ENCODE measurements around the gene GPR132. TPM values are rescaled to one million over a fixed set of nuclear protein-coding genes. Genes with fewer than 3 reads are reported as not detected.

The GPR132 gene
- total and polyA plus RNA-seq, 9 of the 15 experiments (the other 6 are each of a cell fraction or from before 2014, with no cell fraction given), result 0.01 to 1.1 (median 0.25) TPM; not detected in 1

DNA sequence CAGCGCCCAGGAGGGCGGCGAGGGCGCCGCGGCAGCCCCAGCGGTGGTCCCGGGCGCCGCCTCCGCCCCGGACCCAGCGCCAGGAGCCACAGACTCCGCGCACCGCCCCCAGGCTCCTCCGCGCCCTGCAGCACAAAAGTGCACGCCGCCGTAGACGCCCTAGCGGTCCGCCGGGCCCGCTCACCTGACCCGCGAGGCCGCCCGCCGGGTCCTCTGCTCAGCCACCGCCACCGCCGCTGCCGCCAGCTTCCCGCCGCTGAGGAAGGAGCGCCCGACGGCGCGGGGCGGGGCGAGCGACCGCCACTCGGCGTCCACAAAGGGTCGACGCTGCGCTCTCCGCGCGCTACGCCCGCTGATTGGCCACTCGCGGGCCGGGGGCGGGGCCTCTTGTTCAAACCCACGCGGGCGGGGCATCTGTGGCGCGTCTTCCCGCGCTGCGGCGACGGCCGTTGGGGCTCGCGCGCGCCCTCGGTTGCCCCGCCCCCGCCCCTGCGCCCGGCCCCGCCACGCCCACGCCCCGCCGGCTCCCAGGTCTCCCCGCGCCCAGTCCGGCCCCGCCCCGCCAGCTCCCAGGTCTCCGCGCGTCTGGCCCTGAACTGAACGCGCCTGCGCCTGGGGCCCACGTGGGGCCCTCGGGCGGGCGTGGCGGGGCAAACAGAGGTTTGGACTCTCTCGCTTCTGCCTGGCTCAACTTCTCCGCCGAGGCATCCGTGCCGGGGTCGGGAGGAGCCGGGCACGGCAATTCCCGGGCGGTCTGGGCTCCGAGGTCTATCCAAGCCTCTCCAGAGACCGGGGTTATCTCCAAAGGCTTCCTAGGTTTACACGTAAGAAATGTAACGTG, 44.2 kb downstream of the GPR132 start, which contains the start of gene CDCA4 (continued):
- TF ChIP-seq MEF2D (tag; conservative IDR thresholded peaks at IDR 0.05; ENCODE audit: low read depth) (no peak), ADNP (tag; IDR thresholded peaks at IDR 0.05) (no peak), BDP1 (IDR thresholded peaks at IDR 0.05; ENCODE audit: insufficient read depth, insufficient read length) (no peak), EZH2 (IDR thresholded peaks at IDR 0.05; ENCODE audit: borderline replicate concordance, low read depth, low read length) (no peak), ZNF212 (CRISPR knock-in tag; IDR thresholded peaks at IDR 0.05) (no peak), EP400 (IDR thresholded peaks at IDR 0.05) (peak; percentile 83; the same call in 1 of the 2 replicates), MAFF (IDR thresholded peaks at IDR 0.05; ENCODE audit: low read length) (no peak), ZNF696 (CRISPR knock-in tag; conservative IDR thresholded peaks at IDR 0.05) (no peak), MAFK (IDR thresholded peaks at IDR 0.05; ENCODE audit: low read length) (no peak), ZNF354B (CRISPR knock-in tag; IDR thresholded peaks at IDR 0.05) (no peak), GATAD2A (IDR thresholded peaks at IDR 0.05) (no peak), ZSCAN29 (IDR thresholded peaks at IDR 0.05) (no peak), TAF1 (IDR thresholded peaks at IDR 0.05; ENCODE audit: control insufficient read depth, extremely low read depth, insufficient read depth, low read length, severe bottlenecking) (peak; percentile 64), HCFC1 (IDR thresholded peaks at IDR 0.05; ENCODE audit: low read depth, low read length) (peak; percentile 24; the same call in 1 of the 2 replicates), CBX5 (IDR thresholded peaks at IDR 0.05; ENCODE audit: borderline replicate concordance, low read depth) (no peak), ZNF408 (CRISPR knock-in tag; IDR thresholded peaks at IDR 0.05; ENCODE audit: low read depth) (no peak)
- TF ChIP-seq, protein P1, sequence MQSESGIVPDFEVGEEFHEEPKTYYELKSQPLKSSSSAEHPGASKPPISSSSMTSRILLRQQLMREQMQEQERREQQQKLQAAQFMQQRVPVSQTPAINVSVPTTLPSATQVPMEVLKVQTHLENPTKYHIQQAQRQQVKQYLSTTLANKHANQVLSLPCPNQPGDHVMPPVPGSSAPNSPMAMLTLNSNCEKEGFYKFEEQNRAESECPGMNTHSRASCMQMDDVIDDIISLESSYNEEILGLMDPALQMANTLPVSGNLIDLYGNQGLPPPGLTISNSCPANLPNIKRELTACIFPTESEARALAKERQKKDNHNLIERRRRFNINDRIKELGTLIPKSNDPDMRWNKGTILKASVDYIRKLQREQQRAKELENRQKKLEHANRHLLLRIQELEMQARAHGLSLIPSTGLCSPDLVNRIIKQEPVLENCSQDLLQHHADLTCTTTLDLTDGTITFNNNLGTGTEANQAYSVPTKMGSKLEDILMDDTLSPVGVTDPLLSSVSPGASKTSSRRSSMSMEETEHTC (IDR thresholded peaks at IDR 0.05), result no peak
- TF ChIP-seq, protein P2, sequence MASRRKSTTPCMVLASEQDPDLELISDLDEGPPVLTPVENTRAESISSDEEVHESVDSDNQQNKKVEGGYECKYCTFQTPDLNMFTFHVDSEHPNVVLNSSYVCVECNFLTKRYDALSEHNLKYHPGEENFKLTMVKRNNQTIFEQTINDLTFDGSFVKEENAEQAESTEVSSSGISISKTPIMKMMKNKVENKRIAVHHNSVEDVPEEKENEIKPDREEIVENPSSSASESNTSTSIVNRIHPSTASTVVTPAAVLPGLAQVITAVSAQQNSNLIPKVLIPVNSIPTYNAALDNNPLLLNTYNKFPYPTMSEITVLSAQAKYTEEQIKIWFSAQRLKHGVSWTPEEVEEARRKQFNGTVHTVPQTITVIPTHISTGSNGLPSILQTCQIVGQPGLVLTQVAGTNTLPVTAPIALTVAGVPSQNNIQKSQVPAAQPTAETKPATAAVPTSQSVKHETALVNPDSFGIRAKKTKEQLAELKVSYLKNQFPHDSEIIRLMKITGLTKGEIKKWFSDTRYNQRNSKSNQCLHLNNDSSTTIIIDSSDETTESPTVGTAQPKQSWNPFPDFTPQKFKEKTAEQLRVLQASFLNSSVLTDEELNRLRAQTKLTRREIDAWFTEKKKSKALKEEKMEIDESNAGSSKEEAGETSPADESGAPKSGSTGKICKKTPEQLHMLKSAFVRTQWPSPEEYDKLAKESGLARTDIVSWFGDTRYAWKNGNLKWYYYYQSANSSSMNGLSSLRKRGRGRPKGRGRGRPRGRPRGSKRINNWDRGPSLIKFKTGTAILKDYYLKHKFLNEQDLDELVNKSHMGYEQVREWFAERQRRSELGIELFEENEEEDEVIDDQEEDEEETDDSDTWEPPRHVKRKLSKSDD (conservative IDR thresholded peaks at IDR 0.05; ENCODE audit: low read length), result no peak
- TF ChIP-seq, protein P3, sequence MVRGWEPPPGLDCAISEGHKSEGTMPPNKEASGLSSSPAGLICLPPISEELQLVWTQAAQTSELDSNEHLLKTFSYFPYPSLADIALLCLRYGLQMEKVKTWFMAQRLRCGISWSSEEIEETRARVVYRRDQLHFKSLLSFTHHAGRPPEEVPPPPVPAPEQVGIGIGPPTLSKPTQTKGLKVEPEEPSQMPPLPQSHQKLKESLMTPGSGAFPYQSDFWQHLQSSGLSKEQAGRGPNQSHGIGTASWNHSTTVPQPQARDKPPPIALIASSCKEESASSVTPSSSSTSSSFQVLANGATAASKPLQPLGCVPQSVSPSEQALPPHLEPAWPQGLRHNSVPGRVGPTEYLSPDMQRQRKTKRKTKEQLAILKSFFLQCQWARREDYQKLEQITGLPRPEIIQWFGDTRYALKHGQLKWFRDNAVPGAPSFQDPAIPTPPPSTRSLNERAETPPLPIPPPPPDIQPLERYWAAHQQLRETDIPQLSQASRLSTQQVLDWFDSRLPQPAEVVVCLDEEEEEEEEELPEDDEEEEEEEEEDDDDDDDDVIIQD (CRISPR knock-in tag; IDR thresholded peaks at IDR 0.05), result no peak
- TF ChIP-seq, protein P4, sequence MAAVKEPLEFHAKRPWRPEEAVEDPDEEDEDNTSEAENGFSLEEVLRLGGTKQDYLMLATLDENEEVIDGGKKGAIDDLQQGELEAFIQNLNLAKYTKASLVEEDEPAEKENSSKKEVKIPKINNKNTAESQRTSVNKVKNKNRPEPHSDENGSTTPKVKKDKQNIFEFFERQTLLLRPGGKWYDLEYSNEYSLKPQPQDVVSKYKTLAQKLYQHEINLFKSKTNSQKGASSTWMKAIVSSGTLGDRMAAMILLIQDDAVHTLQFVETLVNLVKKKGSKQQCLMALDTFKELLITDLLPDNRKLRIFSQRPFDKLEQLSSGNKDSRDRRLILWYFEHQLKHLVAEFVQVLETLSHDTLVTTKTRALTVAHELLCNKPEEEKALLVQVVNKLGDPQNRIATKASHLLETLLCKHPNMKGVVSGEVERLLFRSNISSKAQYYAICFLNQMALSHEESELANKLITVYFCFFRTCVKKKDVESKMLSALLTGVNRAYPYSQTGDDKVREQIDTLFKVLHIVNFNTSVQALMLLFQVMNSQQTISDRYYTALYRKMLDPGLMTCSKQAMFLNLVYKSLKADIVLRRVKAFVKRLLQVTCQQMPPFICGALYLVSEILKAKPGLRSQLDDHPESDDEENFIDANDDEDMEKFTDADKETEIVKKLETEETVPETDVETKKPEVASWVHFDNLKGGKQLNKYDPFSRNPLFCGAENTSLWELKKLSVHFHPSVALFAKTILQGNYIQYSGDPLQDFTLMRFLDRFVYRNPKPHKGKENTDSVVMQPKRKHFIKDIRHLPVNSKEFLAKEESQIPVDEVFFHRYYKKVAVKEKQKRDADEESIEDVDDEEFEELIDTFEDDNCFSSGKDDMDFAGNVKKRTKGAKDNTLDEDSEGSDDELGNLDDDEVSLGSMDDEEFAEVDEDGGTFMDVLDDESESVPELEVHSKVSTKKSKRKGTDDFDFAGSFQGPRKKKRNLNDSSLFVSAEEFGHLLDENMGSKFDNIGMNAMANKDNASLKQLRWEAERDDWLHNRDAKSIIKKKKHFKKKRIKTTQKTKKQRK (IDR thresholded peaks at IDR 0.05; ENCODE audit: borderline replicate concordance, low read depth, low read length), result no peak

Data from K562 (cell line).